B cell (primary cell): ENCODE data around the gene FMNL3. TPM values are rescaled to one million over a fixed set of nuclear protein-coding genes. Genes with fewer than 3 reads are reported as not detected.

Source experiments
- ATAC-seq: fragments of 200-7000 bp; cut with Tn5 transposase; one replicate; pipeline ENCODE4 v1.10.0; 2021; ENCODE audit warnings: low read depth, mild to moderate bottlenecking, moderate number of reproducible peaks, moderate library complexity
- CTCF ChIA-PET: fragments of 350-600 bp; sonication (Branson Sonifier 250); formaldehyde crosslinking; loops from one replicate; lab custom pipeline; 2021; ENCODE audit warnings: antibody characterized with exemption, inconsistent platforms; lab: Charles Lee
- POLR2A ChIA-PET: fragments of 350-600 bp; sonication (Branson Sonifier 250); formaldehyde crosslinking; loops from one replicate; lab custom pipeline; 2021; ENCODE audit warnings: antibody characterized with exemption; lab: Charles Lee
- DNase-seq: peaks from one replicate; pipeline ENCODE4 v3.0.0; 2013
- H2AFZ ChIP-seq: 2 replicates; pipeline ENCODE4 v1.6.1; 2012; ENCODE audit warnings: mild to moderate bottlenecking, low read depth, low read length; ENCODE audit not compliant: insufficient read depth, poor library complexity, severe bottlenecking
- H3K27ac ChIP-seq, 2 donors: 1 replicate in 1 of 2; 2 replicates in 1 of 2; pipeline ENCODE4 v1.5.1; 2012 to 2013; ENCODE audit warnings: low read length in 2 of 2, mild to moderate bottlenecking in 2 of 2, moderate library complexity in 1 of 2
- H3K27me3 ChIP-seq, 4 experiments: fragments of 200-600 bp in 1 of 4; sonication (generic) in 1 of 4; replicated peaks in 1 of 4; 1 replicate in 2 of 4; 2 replicates in 2 of 4; pipeline versions ENCODE4 v1.6.1 to v1.7.0; 2013 to 2016; ENCODE audit warnings: low read length in 3 of 4, mild to moderate bottlenecking in 2 of 4, mixed read lengths in 1 of 4, moderate library complexity in 1 of 4; ENCODE audit not compliant: insufficient read depth in 4 of 4, control insufficient read depth in 3 of 4; ENCODE audit errors: control extremely low read depth in 1 of 4
- H3K36me3 ChIP-seq, 2 experiments: replicated peaks in 1 of 2; 1 replicate in 1 of 2; 2 replicates in 1 of 2; pipeline versions ENCODE4 v1.6.1 to v1.7.1; 2013; ENCODE audit warnings: low read length in 1 of 2; ENCODE audit not compliant: insufficient read depth in 2 of 2, control insufficient read depth in 1 of 2; ENCODE audit errors: control extremely low read depth in 1 of 2, extremely low read depth in 1 of 2
- H3K4me1 ChIP-seq, 2 donors: fragments of 200-600 bp in 1 of 2; sonication (generic) in 1 of 2; 1 replicate in 1 of 2; 2 replicates in 1 of 2; pipeline versions ENCODE4 v1.5.1 to v1.6.1; 2013 to 2017; ENCODE audit warnings: low read length in 2 of 2; ENCODE audit not compliant: control insufficient read depth in 2 of 2, insufficient read depth in 2 of 2
- H3K4me2 ChIP-seq: replicated peaks from 2 replicates; pipeline ENCODE3; 2012; ENCODE audit warnings: mild to moderate bottlenecking, low read depth, low read length; ENCODE audit not compliant: poor library complexity, severe bottlenecking
- H3K4me3 ChIP-seq, 5 experiments: fragments of 200-600 bp in 1 of 5; sonication (generic) in 1 of 5; 1 replicate in 3 of 5; 2 replicates in 2 of 5; pipeline versions ENCODE4 v1.5.1 to v1.7.0; 2011 to 2016; ENCODE audit warnings: low read length in 4 of 5, mild to moderate bottlenecking in 4 of 5, low read depth in 2 of 5, control low read depth in 1 of 5, moderate library complexity in 1 of 5; ENCODE audit not compliant: insufficient read depth in 1 of 5; ENCODE audit errors: control extremely low read depth in 1 of 5, extremely low read depth in 1 of 5
- H3K79me2 ChIP-seq: fragments of 200-600 bp; sonication (generic); one replicate; pipeline ENCODE4 v1.6.0; 2016; ENCODE audit warnings: low read length; ENCODE audit not compliant: control insufficient read depth, insufficient read depth
- H3K9ac ChIP-seq: fragments of 200-600 bp; sonication (generic); 2 replicates; pipeline ENCODE4 v1.6.1; 2017; ENCODE audit warnings: mild to moderate bottlenecking, low read length, moderate library complexity
- H3K9me3 ChIP-seq, 3 donors: one replicate each; pipeline versions ENCODE4 v1.6.1 to v1.7.1; 2013; ENCODE audit warnings: low read length in 2 of 3; ENCODE audit not compliant: control insufficient read depth in 2 of 3, insufficient read depth in 1 of 3; ENCODE audit errors: control extremely low read depth in 1 of 3
- H4K20me1 ChIP-seq: 2 replicates; pipeline ENCODE4 v1.6.0; 2012; ENCODE audit warnings: mild to moderate bottlenecking, low read length; ENCODE audit not compliant: insufficient read depth, control insufficient read depth, poor library complexity, severe bottlenecking
- H3K27ac Mint-ChIP-seq: one replicate; pipeline ENCODE4 v1.8.0; 2021; ENCODE audit warnings: mixed read lengths
- H3K27me3 Mint-ChIP-seq: one replicate; pipeline ENCODE4 v1.8.0; 2021; ENCODE audit warnings: mixed read lengths
- H3K4me1 Mint-ChIP-seq: one replicate; pipeline ENCODE4 v1.8.0; 2021; ENCODE audit warnings: mixed read lengths
- H3K4me3 Mint-ChIP-seq: one replicate; pipeline ENCODE4 v1.8.0; 2021; ENCODE audit warnings: mixed read lengths
- H3K9me3 Mint-ChIP-seq: one replicate; pipeline ENCODE4 v1.8.0; 2022; ENCODE audit warnings: mixed read lengths; ENCODE audit not compliant: insufficient read depth
- EZH2 ChIP-seq: IDR thresholded peaks from 2 replicates; pipeline ENCODE4 v1.6.1; 2012; ENCODE audit warnings: borderline replicate concordance, low read depth, mild to moderate bottlenecking, moderate library complexity, low read length; ENCODE audit not compliant: insufficient read depth, poor library complexity, severe bottlenecking
- WGBS: methylation state at CpG from one replicate; pipeline ENCODE4 v1.1.5; 2013; ENCODE audit warnings: missing lambda C conversion rate; ENCODE audit not compliant: insufficient coverage; 5-methylcytosine and 5-hydroxymethylcytosine counted together
- intact Hi-C: fragments of 100-400 bp; cut with micrococcal nuclease; formaldehyde crosslinking; loops from one replicate; pipeline ENCODE4 v1.10.0; 2022
- polyA minus RNA-seq: library from RNA; depleted of rRNA, polyadenylated mRNA; stranded (reverse); fragments of >200 nt; gene quantifications from 2 replicates; pipeline ENCODE4 v1.2.3, GENCODE V29; 2012
- polyA plus RNA-seq: library from polyadenylated mRNA; depleted of rRNA; stranded (reverse); fragments of >200 nt; gene quantifications from 2 replicates; pipeline ENCODE4 v1.2.3, GENCODE V29; 2012
- total RNA-seq, 2 donors: library from RNA; stranded (reverse); fragments of 120-200 nt in 1 of 2; gene quantifications; 1 replicate in 1 of 2; 2 replicates in 1 of 2; pipeline versions ENCODE4 v1.2.3 to v1.2.4, GENCODE V29; 2013 to 2022
- TF ChIP-seq, protein P1 (sequence below): fragments of 200-600 bp; IDR thresholded peaks from one replicate; pipeline ENCODE4 v1.8.0; 2022; ENCODE audit warnings: antibody characterized with exemption, mild to moderate bottlenecking

Gene FMNL3
- total RNA-seq (69.9 and 73.7 TPM in 2 replicates), polyA plus RNA-seq (19.3 and 19.8 TPM in 2 replicates), polyA minus RNA-seq (46.3 and 74.1 TPM in 2 replicates)
- 30.7 TPM for total RNA-seq (2013)

DNA sequence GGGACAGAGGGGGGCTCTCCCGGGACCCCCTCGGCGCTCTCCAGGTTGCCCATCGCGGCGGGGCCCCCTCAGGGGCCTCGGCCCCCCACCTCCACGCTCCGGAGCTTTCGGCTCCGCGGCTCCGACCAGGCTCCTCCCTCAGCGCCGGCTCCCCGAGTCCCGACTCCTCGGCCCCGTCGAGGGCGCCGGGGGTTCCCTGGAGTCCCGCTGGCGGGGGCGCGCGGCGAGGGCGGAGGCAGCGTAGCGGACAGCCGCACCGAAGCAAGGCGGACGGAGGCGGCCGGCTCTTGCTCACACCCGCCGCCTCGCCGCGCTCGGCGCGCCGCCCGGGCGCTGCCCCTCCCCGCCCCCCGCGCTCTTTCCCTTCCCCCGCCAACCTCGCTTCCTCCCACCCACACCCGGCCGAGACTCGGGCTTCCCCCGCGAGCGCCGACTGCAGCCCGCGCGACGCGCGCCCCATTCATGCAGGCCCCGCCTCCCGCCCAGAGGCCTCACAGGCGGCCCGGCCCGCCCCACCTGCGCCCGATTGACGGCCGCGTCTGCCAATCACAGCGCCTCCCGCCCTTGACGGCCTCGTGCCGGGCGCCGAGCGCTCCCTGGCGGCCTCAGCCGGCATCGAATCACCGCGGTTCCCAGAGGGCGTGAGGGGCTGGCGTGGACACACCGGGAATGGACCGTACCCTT lies at the start of gene FMNL3:
Gene FMNL3 (minus strand): TSS at position 278 of the 684 bp plus-strand sequence. CDS start 225 bp downstream, at position 53.
- Histone ChIP-seq H2AFZ (peak within 1 kb of the TSS; percentile 82), H3K4me1 (peaks cover 34 to 49% of the 10 kb centered on the region in 2 donors), H3K79me2 (peaks cover 56% of the 10 kb centered on the region), H3K9me3 (no peaks in the 10 kb centered on the region), H3K27ac (peak within 1 kb of the TSS; percentile 86 to 88), H3K4me3 (peak within 1 kb of the TSS; percentile 47 to 89 (median 84)), H3K4me2 (peak within 1 kb of the TSS; percentile 84), H4K20me1 (no peaks in the 10 kb centered on the region), H3K27me3 (peaks cover 0 to 4% (median 2%) of the 10 kb centered on the region in 4 experiments), H3K36me3 (no peaks in the 10 kb centered on the region), H3K9ac (peak within 1 kb of the TSS; percentile 81)
- under 1% methylated on average over 86 of the region's 93 CpGs for WGBS
- H3K27ac Mint-ChIP-seq: peak within 1 kb of the TSS; percentile 94
- H3K4me3 Mint-ChIP-seq: peak within 1 kb of the TSS; percentile 97
- ChIA-PET POLR2A (interaction anchor here (0.6 to 2.4 kb wide), 8 partner anchors 27 to 84 kb away, joined by 3 to 20 read pairs (median 6); partner anchors contain the start of gene PRPF40B), CTCF (interaction anchor here (0.8 to 13.2 kb wide), 10 partner anchors 34 to 154 kb away, joined by 3 to 372 read pairs (median 8); partner anchors contain the start of gene TMBIM6)
- TF ChIP-seq EZH2: no peak
- TF ChIP-seq, protein P1, sequence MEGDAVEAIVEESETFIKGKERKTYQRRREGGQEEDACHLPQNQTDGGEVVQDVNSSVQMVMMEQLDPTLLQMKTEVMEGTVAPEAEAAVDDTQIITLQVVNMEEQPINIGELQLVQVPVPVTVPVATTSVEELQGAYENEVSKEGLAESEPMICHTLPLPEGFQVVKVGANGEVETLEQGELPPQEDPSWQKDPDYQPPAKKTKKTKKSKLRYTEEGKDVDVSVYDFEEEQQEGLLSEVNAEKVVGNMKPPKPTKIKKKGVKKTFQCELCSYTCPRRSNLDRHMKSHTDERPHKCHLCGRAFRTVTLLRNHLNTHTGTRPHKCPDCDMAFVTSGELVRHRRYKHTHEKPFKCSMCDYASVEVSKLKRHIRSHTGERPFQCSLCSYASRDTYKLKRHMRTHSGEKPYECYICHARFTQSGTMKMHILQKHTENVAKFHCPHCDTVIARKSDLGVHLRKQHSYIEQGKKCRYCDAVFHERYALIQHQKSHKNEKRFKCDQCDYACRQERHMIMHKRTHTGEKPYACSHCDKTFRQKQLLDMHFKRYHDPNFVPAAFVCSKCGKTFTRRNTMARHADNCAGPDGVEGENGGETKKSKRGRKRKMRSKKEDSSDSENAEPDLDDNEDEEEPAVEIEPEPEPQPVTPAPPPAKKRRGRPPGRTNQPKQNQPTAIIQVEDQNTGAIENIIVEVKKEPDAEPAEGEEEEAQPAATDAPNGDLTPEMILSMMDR: peak; percentile 93
- H3K9me3 Mint-ChIP-seq: no peaks in the 10 kb centered on the region
- peak; percentile 99 for DNase-seq
- peaks cover 4% of the 10 kb centered on the region for H3K27me3 Mint-ChIP-seq
- H3K4me1 Mint-ChIP-seq: peaks cover 47% of the 10 kb centered on the region
- intact Hi-C loops: loop anchor here (1.0 to 5.0 kb wide), 9 partner anchors 8 to 168 kb away; partner anchors contain the start of genes KCNH3, PRPF40B and TMBIM6
- peak; percentile 92 for ATAC-seq
